GM12865 (cell line): ENCODE results near the gene LHX6.

Source experiments
- DNase-seq: peaks from one replicate; pipeline ENCODE4 v3.0.0; 2010; ENCODE audit warnings: low read depth
- H3K4me3 ChIP-seq: 2 replicates; pipeline ENCODE4 v1.5.1; 2011; ENCODE audit warnings: mild to moderate bottlenecking, low read depth, low read length, control low read depth
- TF ChIP-seq, protein P1 (sequence below): IDR thresholded peaks from 2 replicates; pipeline ENCODE4 v1.5.1; 2011; ENCODE audit warnings: low read length, control low read depth, low read depth, inconsistent platforms; ENCODE audit not compliant: insufficient read depth; ENCODE audit errors: missing control alignments

The LHX6 gene

DNA sequence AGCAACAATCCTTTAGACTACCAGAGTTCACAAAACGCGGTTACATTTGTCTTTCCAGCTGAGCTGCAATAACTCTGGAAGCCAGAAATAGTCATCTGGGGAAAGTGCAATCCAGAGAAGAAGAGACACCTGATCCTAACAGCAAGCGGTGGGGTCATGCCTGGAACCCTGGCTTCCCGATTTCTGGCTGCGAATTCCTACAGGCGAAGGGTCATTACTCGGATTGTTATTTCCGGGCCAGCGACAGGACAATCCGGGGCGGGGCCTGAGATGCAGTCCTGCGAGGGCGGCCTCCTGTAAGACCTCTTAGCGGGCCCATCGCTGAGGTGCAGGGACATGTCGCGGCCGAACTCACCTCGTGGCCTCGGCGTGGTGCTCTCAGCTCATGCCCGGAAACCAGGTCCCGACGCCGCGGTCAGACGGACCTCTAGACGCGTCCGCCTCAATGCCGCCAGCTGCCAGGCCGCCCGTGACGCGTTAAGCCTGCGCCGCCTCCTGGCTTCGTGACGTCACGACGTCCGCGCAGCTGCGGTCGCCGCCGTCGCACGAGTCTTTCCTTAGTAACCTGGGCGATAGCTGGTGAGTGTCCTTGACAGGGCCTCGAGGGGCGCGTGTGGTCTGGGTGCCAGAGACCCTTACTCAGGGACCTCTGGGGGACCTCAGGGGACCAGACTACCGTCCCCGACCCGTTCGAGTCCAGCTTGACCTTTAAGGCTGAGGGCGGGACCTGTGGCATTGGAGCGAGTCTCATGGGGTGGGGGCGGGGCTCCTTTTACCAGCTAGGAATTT lies 35.8 kb upstream of the LHX6 start, which contains the start of the genes MRRF and RBM18:
Gene MRRF (plus strand): TSS at position 523 of the 789 bp plus-strand sequence. CDS start 6,010 bp downstream, outside the sequence.
Gene RBM18 (minus strand): TSS at position 481 of the 789 bp plus-strand sequence. CDS start 3,348 bp downstream, outside the sequence.
- H3K4me3 ChIP-seq = peak within 1 kb of the TSS; percentile 86
- TF ChIP-seq, protein P1, sequence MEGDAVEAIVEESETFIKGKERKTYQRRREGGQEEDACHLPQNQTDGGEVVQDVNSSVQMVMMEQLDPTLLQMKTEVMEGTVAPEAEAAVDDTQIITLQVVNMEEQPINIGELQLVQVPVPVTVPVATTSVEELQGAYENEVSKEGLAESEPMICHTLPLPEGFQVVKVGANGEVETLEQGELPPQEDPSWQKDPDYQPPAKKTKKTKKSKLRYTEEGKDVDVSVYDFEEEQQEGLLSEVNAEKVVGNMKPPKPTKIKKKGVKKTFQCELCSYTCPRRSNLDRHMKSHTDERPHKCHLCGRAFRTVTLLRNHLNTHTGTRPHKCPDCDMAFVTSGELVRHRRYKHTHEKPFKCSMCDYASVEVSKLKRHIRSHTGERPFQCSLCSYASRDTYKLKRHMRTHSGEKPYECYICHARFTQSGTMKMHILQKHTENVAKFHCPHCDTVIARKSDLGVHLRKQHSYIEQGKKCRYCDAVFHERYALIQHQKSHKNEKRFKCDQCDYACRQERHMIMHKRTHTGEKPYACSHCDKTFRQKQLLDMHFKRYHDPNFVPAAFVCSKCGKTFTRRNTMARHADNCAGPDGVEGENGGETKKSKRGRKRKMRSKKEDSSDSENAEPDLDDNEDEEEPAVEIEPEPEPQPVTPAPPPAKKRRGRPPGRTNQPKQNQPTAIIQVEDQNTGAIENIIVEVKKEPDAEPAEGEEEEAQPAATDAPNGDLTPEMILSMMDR = no peak
- DNase-seq = peak; percentile 96

GRCh38 chr9:122263699-122264349 lies 35.1 kb upstream of the LHX6 start:
- peak; percentile 22 for DNase-seq

DNA sequence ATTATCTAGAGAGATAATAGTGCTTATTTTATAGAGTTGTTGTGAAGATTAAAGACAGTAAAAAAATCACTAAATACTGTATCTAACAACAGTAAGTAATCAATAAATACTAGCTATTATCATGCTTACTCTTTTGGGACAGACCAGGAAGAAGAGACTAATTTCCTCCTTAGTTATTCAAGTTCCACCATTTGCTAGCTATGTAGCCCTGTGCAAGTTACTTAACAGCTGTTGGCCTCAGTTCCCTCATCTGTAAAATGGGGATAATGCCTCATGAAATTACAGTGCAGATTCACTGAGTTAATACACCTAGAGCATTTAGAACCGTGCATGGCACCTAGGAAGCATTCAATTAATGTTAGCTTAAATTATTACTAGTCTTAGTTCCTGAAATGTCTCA lies 33.3 kb upstream of the LHX6 start:
- no peak for DNase-seq
- TF ChIP-seq, protein P1 = no peak
- H3K4me3 ChIP-seq = no peak overlapping the region

More at GRCh38 chr9:122263699-122264349, 35.1 kb upstream of the LHX6 start:
- H3K4me3 ChIP-seq = peak overlapping the region; percentile 86
- TF ChIP-seq, protein P1 = no peak

- TF ChIP-seq, protein P1 = no peak
- DNase-seq = no peak
- no peak overlapping the region for H3K4me3 ChIP-seq
Measured at GRCh38 chr9:122261469-122261881, 32.7 kb upstream of the LHX6 start.

DNA sequence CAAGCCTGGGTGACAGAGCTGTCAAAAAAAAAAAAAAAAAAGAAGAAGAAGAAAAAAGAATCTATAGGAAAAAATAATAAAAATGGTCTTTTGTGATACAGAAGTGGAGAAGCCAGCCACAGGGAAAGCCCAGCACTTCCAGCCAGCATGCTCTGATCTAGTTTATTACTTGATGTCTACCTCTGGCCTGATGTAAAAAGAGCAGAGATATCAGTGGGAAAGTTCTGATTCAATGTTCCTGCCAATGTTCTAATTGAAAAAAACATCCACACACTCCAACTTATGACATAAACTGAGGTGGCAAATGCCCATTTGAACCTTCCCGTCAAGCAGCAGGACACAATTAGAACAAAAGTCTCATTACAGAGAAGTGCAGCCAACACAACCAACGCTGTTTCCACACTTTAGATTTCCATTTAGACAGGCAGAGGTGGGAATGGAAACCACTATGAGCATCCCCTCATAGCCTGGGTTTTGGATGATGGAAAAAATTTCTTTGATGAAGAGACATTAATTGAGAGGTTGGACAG lies 30.2 kb upstream of the LHX6 start:
- no peak for DNase-seq
- TF ChIP-seq, protein P1 = no peak
- H3K4me3 ChIP-seq = no peak overlapping the region

DNA sequence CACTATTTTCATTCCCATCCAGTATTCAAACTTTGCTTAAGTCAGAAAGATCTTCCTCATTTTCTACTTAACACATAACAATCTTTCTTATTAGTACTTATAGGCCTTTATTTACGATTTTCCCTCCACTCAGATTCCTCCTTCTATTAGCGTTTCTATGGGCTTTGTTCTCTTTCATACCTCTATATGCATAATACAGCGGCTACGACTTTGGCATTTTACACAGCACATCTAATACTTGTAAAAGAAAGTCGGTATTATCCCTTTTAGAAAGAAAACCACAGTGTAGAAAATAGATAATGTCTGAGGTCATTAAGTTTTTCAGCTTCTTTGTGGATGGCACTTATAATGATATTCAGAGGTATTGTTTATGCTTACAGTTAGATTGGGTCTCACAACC lies 27.4 kb upstream of the LHX6 start:
- no peak for DNase-seq
- H3K4me3 ChIP-seq = no peak overlapping the region
- TF ChIP-seq, protein P1 = no peak
